Testis (tissue), 3 donors: Measurements from ENCODE around the gene STK39. TPM values are rescaled to one million over a fixed set of nuclear protein-coding genes. Genes with fewer than 3 reads are reported as not detected.
"Not testable (repeated sequence)": the region's sequence is repeated elsewhere in the genome, so short reads cannot be mapped to it uniquely, and the experiment has no call there.

Experiments used
- DNase-seq: peaks from one replicate; pipeline ENCODE4 v3.0.0-alpha.2; 2019
- H3K27ac ChIP-seq, 2 donors: fragments of 200-600 bp; sonication (generic); one replicate each; pipeline ENCODE4 v1.5.1; 2019
- H3K27me3 ChIP-seq: fragments of 200-600 bp; sonication (generic); one replicate; pipeline ENCODE4 v1.5.1; 2019
- H3K36me3 ChIP-seq: fragments of 200-600 bp; sonication (generic); one replicate; pipeline ENCODE4 v1.5.1; 2017; ENCODE audit warnings: low read depth; ENCODE audit errors: missing control alignments
- H3K4me1 ChIP-seq: fragments of 200-600 bp; sonication (generic); one replicate; pipeline ENCODE4 v1.5.1; 2019
- H3K4me3 ChIP-seq, 2 donors: fragments of 200-600 bp; sonication (generic); one replicate each; pipeline ENCODE4 v1.5.1; 2017 to 2019
- H3K9me3 ChIP-seq: fragments of 200-600 bp; sonication (generic); one replicate; pipeline ENCODE4 v1.5.1; 2017
- CTCF ChIP-seq, 3 experiments: fragments of 450-650 bp in 2 of 3; fragments of 200-600 bp in 1 of 3; sonication (generic) in 1 of 3; IDR thresholded peaks; one replicate each; pipeline ENCODE4 v1.5.1; 2016 to 2019; ENCODE audit warnings: antibody characterized with exemption in 3 of 3, mild to moderate bottlenecking in 2 of 3, moderate library complexity in 1 of 3
- POLR2A ChIP-seq: fragments of 450-650 bp; IDR thresholded peaks from one replicate; pipeline ENCODE4 v1.6.1; 2017; ENCODE audit warnings: antibody characterized with exemption, mild to moderate bottlenecking, moderate library complexity
- WGBS, 2 donors: methylation state at CpG; one replicate each; pipeline ENCODE4 v1.1.5; 2018; 5-methylcytosine and 5-hydroxymethylcytosine counted together
- intact Hi-C: fragments of 100-400 bp; cut with DNase I; formaldehyde crosslinking; loops from one replicate; pipeline ENCODE4 v1.15.1; 2023; ENCODE audit warnings: low total_unique reads
- polyA plus RNA-seq: library from polyadenylated mRNA; stranded (reverse); fragments of 350-450 nt; fragmentation: Illumina TruSeq; extraction: RNeasy Lipid Tissue Mini Kit (QIAGEN cat#74804); gene quantifications from one replicate; pipeline ENCODE4 v1.2.3, GENCODE V29; 2014; ENCODE audit warnings: low read depth, low replicate concordance; ENCODE audit not compliant: insufficient read depth
- total RNA-seq, 2 donors: library from RNA; depleted of rRNA; stranded (reverse); fragments of >200 nt; gene quantifications; one replicate each; pipeline ENCODE4 v1.2.3, GENCODE V29; 2016

STK39 gene
- total and polyA plus RNA-seq, 3 donors from 2014 or later: 26.4 to 70.7 (median 41.8) TPM

GRCh38 chr2:168087401-168087800 is 160.0 kb downstream of the STK39 start:
- Histone ChIP-seq H3K27me3 (no peaks in the 10 kb centered on the region), H3K4me1 (peaks cover 30% of the 10 kb centered on the region), H3K9me3 (no peaks in the 10 kb centered on the region), H3K27ac (peak overlapping the region; percentile 82 to 87), H3K4me3 (no peak overlapping the region), H3K36me3 (no peaks in the 10 kb centered on the region)
- intact Hi-C loops: no loop called here
- WGBS, 2 donors: 50 to 66% methylated on average over 4 of the region's 4 CpGs
- TF ChIP-seq POLR2A: no peak
- TF ChIP-seq CTCF (IDR thresholded peaks at IDR 0.05): no peak
- DNase-seq: peak; percentile 38

- peak; percentile 75 for DNase-seq
- peaks cover 30% of the 10 kb centered on the region for H3K4me1 ChIP-seq
- no peaks in the 10 kb centered on the region for H3K9me3 ChIP-seq
- WGBS, 2 donors: 32 to 39% methylated on average over 5 of the region's 5 CpGs
- H3K36me3 ChIP-seq: no peaks in the 10 kb centered on the region
- H3K27me3 ChIP-seq: no peaks in the 10 kb centered on the region
- intact Hi-C loops: no loop called here
- H3K4me3 ChIP-seq: no peak overlapping the region
- peak overlapping the region; percentile 82 to 87 for H3K27ac ChIP-seq
- TF ChIP-seq CTCF (IDR thresholded peaks at IDR 0.05) (no peak), POLR2A (no peak)
Observed at GRCh38 chr2:168086851-168087250, 160.5 kb downstream of the STK39 start.

DNA sequence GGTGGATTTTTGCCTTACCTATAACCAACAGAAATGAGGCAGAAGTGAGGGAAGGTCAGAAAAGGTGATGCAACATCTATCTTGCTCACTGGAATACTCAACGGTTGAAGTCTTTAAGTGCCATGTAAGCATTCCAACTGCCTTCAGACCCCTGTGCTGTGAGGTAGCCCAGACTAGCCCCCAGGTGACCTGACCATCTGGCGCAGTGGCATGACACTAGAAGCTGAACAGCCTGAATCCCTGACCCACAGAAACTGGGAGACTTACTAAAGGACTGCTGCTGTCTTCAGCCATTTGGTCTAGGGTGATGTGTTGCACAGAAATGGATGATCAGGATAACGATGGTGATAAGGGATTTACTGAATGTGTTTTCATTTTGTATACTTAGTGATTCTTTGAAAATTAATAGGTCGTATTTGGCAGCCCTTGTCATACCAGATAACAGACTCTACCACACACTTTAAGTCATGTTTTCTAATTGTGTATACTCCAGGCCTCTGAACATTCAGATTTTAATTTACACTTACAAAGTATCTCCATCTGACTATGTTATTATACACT is 161.5 kb downstream of the STK39 start:
- 51 to 67% methylated on average over 4 of the region's 4 CpGs for WGBS, 2 donors
- no peaks in the 10 kb centered on the region for H3K9me3 ChIP-seq
- H3K4me3 ChIP-seq: no peak overlapping the region
- peak overlapping the region; percentile 82 to 87 for H3K27ac ChIP-seq
- peaks cover 30% of the 10 kb centered on the region for H3K4me1 ChIP-seq
- intact Hi-C loops: no loop called here
- no peak for DNase-seq
- H3K27me3 ChIP-seq: no peaks in the 10 kb centered on the region
- H3K36me3 ChIP-seq: no peaks in the 10 kb centered on the region
- TF ChIP-seq POLR2A: no peak
- TF ChIP-seq CTCF (IDR thresholded peaks at IDR 0.05): no peak

GRCh38 chr2:168084288-168084687 is 163.1 kb downstream of the STK39 start:
- H3K9me3 ChIP-seq: no peaks in the 10 kb centered on the region
- no peaks in the 10 kb centered on the region for H3K27me3 ChIP-seq
- no peak overlapping the region for H3K4me3 ChIP-seq
- intact Hi-C loops: no loop called here
- peak overlapping the region in 1 of 2 donors; percentile 82 for H3K27ac ChIP-seq
- DNase-seq: no peak
- TF ChIP-seq POLR2A (no peak), CTCF (IDR thresholded peaks at IDR 0.05) (no peak)
- peaks cover 30% of the 10 kb centered on the region for H3K4me1 ChIP-seq
- no peaks in the 10 kb centered on the region for H3K36me3 ChIP-seq
- 77 to 100% methylated on average over 4 of the region's 4 CpGs for WGBS, 2 donors

- H3K9me3 ChIP-seq, DNase-seq, H3K27ac ChIP-seq, H3K36me3 ChIP-seq, H3K4me3 ChIP-seq, H3K27me3 ChIP-seq, intact Hi-C loops: not testable (repeated sequence)
- peaks cover 22% of the 10 kb centered on the region for H3K4me1 ChIP-seq
- WGBS, 2 donors: 94 to 96% methylated on average over 3 of the region's 3 CpGs
Observed at GRCh38 chr2:168081452-168081851, 165.9 kb downstream of the STK39 start.
